HFFc6 (cell line): ENCODE measurements around the gene RP2. TPM values are rescaled to one million over a fixed set of nuclear protein-coding genes. Genes with fewer than 3 reads are reported as not detected.

Experiments used
- DNase-seq: peaks from one replicate; pipeline ENCODE4 v3.0.0-alpha.2; 2018
- H3K27ac Mint-ChIP-seq: 2 replicates; pipeline ENCODE4 v1.8.0; 2020; ENCODE audit warnings: mild to moderate bottlenecking, mixed read lengths
- H3K27me3 Mint-ChIP-seq: 2 replicates; pipeline ENCODE4 v1.8.0; 2021; ENCODE audit warnings: mild to moderate bottlenecking, moderate library complexity, mixed read lengths; ENCODE audit not compliant: insufficient read depth
- H3K36me3 Mint-ChIP-seq: 2 replicates; pipeline ENCODE4 v1.8.0; 2021; ENCODE audit warnings: low read depth, mixed read lengths
- H3K4me1 Mint-ChIP-seq: 2 replicates; pipeline ENCODE4 v1.8.0; 2020; ENCODE audit warnings: low read depth, mixed read lengths
- H3K4me3 Mint-ChIP-seq: 2 replicates; pipeline ENCODE4 v1.8.0; 2020; ENCODE audit warnings: mild to moderate bottlenecking, moderate library complexity, mixed read lengths
- H3K9me3 Mint-ChIP-seq: 2 replicates; pipeline ENCODE4 v1.8.0; 2020; ENCODE audit warnings: mild to moderate bottlenecking, mixed read lengths
- long read RNA-seq: library from polyadenylated mRNA; unstranded; transcript quantifications from one replicate; pipeline ENCODE4 v2.0.0, GENCODE V29; 2019
- total RNA-seq, 6 experiments: library from RNA; stranded (reverse); fragmentation: NEBNext Ultra II Directional; extraction: Animal tissue kit (Norgen Biotek cat#: 25700); gene quantifications; 2 replicates in 1 of 6; 3 replicates in 5 of 6; pipeline ENCODE4 v1.2.3, GENCODE V29; 2021
- TF ChIP-seq, protein P1 (sequence below): fragments of 200-600 bp; sonication (generic); IDR thresholded peaks from 2 replicates; pipeline ENCODE4 v1.5.0; 2021; ENCODE audit warnings: antibody characterized with exemption, mild to moderate bottlenecking

The RP2 gene
- 10 to 100 TPM; 10.7 to 12.7 (median 12.1) TPM for total RNA-seq
- long read RNA-seq, transcript RP2-201 (5 exons, 3,803 nt), result major isoform, 17 of 21 reads
- long read RNA-seq, partial matches to known transcripts, result 2 of 21 reads
- long read RNA-seq, other reads (novel, unspliced or antisense), result 2 of 21 reads

DNA sequence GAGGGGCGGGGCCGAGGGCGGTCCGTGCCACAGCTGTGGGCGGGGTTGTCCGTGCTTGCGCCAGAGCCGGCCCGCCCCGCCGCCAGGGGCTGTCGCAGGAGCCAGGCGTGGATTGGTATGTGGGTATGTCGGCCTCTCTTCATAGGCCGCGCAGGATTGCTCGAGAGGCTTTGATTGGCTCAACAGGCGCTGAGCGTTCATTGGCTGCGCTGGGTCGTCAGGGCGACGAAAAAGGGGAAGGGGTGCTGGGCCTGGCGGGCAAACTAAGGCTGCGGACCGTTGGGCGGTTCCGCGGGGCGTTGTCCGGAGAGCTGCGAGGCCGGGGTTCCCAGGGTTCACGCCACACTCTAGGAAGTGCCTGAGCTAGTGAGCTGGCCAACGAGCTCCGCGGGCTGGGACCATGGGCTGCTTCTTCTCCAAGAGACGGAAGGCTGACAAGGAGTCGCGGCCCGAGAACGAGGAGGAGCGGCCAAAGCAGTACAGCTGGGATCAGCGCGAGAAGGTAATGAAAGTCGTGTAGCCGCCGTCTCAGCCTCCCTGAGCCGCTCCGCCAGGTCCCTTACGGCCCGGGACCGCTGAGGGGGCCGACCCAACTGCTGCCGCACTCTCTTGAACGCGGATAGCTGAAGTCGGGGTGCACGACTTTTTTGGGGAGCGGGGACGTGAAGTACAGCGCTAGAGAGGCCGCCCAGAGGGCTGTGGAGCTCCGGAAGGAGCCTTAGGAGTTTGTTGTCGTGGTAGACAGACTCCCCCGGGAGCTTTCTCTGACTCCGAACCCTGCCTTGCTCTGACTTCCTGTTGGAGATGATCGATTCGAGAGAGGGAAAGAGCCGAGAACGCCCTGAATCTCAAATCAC lies at the start of gene RP2:
Gene RP2, plus strand, starts transcription at position 343 of the 857 bp plus-strand sequence. Its CDS starts 58 bp downstream, at position 401.
- H3K4me1 Mint-ChIP-seq, result peaks cover 19% of the 10 kb centered on the region
- peak within 1 kb of the TSS; percentile 97 for H3K4me3 Mint-ChIP-seq
- H3K36me3 Mint-ChIP-seq, result no peaks in the 10 kb centered on the region
- H3K27me3 Mint-ChIP-seq, result peaks cover 1% of the 10 kb centered on the region; the same call in 1 of the 2 replicates
- DNase-seq, result peak; percentile 91
- no peaks in the 10 kb centered on the region for H3K9me3 Mint-ChIP-seq
- TF ChIP-seq, protein P1, sequence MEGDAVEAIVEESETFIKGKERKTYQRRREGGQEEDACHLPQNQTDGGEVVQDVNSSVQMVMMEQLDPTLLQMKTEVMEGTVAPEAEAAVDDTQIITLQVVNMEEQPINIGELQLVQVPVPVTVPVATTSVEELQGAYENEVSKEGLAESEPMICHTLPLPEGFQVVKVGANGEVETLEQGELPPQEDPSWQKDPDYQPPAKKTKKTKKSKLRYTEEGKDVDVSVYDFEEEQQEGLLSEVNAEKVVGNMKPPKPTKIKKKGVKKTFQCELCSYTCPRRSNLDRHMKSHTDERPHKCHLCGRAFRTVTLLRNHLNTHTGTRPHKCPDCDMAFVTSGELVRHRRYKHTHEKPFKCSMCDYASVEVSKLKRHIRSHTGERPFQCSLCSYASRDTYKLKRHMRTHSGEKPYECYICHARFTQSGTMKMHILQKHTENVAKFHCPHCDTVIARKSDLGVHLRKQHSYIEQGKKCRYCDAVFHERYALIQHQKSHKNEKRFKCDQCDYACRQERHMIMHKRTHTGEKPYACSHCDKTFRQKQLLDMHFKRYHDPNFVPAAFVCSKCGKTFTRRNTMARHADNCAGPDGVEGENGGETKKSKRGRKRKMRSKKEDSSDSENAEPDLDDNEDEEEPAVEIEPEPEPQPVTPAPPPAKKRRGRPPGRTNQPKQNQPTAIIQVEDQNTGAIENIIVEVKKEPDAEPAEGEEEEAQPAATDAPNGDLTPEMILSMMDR, result peak; percentile 45
- peak within 1 kb of the TSS; percentile 98 for H3K27ac Mint-ChIP-seq

DNA sequence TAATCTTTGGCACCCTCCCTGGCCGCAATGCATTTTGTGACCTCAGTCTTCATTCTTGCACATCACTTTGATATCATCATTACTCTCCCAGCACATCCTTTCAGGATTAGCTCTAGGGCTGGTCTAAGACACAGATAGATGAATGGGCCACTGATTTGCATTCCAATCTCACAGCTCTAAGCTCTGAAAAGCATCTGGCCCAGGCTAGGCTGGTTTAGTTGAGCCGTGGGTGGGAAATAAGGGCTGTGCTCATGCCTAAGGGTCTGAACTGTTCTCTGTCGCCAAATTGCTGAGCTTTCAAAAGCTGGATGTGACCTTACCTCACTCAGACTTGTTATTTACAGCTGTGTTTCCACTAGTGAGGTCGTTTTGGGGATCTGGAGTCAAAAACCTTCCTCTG lies 47.9 kb upstream of the RP2 start:
- Mint-ChIP-seq H3K36me3 (no peaks in the 10 kb centered on the region), H3K4me1 (peaks cover 50% of the 10 kb centered on the region)

DNA sequence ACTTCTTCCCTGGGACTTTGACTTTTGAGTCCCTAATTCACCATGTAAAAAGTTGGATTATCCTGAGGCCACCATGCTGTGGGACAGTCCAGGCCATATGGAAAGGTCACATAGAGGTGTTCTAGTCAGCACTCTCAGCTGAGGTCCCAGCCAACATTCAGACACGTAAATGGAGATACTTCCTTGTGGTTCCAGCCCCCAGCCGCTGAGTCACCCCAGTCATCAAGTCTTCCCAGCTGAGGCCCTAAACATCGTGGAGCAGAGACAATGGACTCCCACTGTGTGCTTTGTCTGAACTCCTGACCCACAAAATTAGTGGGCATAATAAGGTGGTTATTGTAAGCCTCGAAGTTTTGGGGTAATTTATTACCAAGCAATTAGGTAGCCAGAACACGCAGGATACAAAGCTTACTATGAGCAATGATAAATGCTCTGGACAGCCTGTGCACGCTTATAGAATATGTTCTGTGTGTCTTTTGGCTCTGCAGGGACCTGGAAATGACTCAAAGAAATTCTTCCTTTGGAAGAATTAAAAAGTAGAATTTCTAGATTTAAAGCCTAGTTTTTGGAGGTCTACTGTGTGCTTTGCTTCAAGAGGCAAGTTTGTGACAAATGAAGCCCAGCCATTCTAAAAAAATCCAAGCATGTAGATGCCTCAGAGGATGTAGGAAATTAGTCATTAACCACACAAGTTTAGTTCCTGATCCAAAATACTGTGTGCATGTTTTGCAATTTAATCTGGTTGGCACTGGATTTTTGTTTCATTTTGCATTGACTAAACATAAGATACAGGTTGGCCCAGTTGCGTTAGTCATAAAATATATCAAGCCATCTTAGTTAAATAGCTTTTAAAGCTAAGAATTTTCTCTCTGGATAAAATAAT lies 44.7 kb upstream of the RP2 start:
- H3K4me1 Mint-ChIP-seq, result peaks cover 50% of the 10 kb centered on the region
- no peaks in the 10 kb centered on the region for H3K27me3 Mint-ChIP-seq
- peak overlapping the region; percentile 94 for H3K27ac Mint-ChIP-seq
- H3K9me3 Mint-ChIP-seq, result no peaks in the 10 kb centered on the region
- no peaks in the 10 kb centered on the region for H3K36me3 Mint-ChIP-seq
- TF ChIP-seq, protein P1, result no peak
- peak overlapping the region; percentile 77 for H3K4me3 Mint-ChIP-seq
- DNase-seq, result peak; percentile 91

More for the DNA sequence above, 47.9 kb upstream of the RP2 start:
- Mint-ChIP-seq H3K27ac (peak overlapping the region; percentile 66), H3K9me3 (no peaks in the 10 kb centered on the region), H3K4me3 (no peak overlapping the region), H3K27me3 (no peaks in the 10 kb centered on the region)
- DNase-seq, result peak; percentile 29
- TF ChIP-seq, protein P1, result no peak

DNA sequence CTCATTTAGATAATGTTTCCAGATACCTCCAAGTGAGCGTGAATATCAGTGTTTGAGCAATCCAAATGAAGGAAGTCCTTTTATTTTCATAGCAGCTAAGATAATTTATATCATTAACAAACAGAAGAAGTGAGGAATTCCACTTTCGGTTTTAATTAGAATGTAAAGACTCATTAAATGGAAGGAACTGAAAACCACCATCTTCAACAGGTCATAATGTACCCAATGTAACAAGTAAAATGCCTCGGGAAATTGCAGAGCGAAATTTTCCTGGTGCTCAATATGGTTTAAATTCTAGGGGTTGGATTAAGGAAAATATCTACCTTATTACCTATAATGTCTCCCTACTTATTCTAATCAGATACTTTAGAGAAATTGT lies 44.0 kb upstream of the RP2 start:
- TF ChIP-seq, protein P1, result no peak
- Mint-ChIP-seq H3K4me3 (peak overlapping the region; percentile 77), H3K36me3 (no peaks in the 10 kb centered on the region), H3K27ac (peak overlapping the region; percentile 81), H3K4me1 (peaks cover 50% of the 10 kb centered on the region), H3K27me3 (no peaks in the 10 kb centered on the region), H3K9me3 (no peaks in the 10 kb centered on the region)
- DNase-seq, result no peak

DNA sequence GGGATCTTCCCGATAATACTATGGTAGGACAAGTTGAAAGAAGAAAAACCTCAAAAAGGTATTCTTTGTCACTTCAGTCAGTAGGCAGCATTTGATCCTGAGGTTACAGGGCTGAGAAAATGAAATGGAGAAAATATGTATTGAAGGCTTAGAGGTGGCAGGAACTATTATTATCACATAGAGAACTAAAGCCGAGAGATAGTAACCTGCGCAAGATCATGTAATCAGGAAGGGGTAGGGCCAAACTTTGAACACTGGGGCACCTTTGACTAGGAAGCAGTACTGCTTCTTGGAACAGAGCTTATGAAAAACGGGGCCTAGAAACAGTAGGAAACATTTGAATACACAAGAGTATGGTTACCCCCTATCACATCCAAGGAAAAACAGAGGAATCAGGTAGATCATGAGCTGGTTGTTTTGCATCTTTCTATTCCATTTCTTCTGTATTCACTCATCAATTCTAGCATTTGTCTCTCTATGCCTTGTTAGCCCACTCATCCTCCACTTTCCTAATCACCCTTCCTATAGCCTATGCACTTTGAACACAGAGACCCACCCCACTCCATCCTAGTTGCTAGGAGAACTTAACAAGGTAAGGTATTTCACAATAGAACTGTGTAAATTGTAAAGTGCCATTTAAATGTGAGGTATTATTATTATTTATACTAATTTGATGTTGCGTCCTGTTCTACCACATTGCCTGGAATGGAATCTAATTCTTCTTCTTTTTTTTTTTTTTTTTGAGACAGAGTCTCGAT lies 43.3 kb upstream of the RP2 start:
- TF ChIP-seq, protein P1, result no peak
- peaks cover 42% of the 10 kb centered on the region for H3K4me1 Mint-ChIP-seq
- H3K9me3 Mint-ChIP-seq, result no peaks in the 10 kb centered on the region
- peak overlapping the region; percentile 77; the same call in 1 of the 2 replicates for H3K4me3 Mint-ChIP-seq
- DNase-seq, result no peak
- H3K27me3 Mint-ChIP-seq, result no peaks in the 10 kb centered on the region
- H3K36me3 Mint-ChIP-seq, result no peaks in the 10 kb centered on the region
- H3K27ac Mint-ChIP-seq, result peak overlapping the region; percentile 81
